GM12864 (cell line): ENCODE results near the gene FSHR.

Experiments used
- DNase-seq: peaks from one replicate; pipeline ENCODE4 v3.0.0-alpha.2; 2011; ENCODE audit warnings: low read depth
- H3K4me3 ChIP-seq: 2 replicates; pipeline ENCODE4 v1.5.1; 2011; ENCODE audit warnings: mild to moderate bottlenecking, low read depth, low read length, control low read depth
- CTCF ChIP-seq: IDR thresholded peaks from 2 replicates; pipeline ENCODE4 v1.5.1; 2011; ENCODE audit warnings: low read depth, mild to moderate bottlenecking, moderate library complexity, low read length, control low read depth, inconsistent platforms; ENCODE audit errors: missing control alignments

The FSHR gene

DNA sequence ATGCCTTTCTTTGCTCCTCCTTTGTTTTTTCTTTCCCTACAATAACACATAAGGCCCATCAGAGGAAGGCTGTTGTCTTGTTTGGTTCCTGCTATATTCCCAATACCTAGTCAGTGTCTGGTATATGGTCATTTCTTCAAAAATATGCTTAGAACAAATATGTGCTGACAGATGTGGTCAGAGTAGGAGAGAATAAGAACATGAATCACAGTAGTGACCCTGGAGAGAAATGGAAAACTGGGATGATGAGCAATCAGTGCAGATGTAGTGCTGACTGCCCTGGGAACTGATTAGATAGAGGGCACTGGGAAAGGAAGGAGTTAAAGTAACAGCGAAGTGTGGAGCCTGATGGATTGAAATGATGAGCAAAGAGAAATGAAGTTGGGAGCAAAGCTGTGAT, 209.4 kb downstream of the FSHR start:
- H3K4me3 ChIP-seq: no peak overlapping the region
- DNase-seq: no peak
- no peak for TF ChIP-seq CTCF

DNA sequence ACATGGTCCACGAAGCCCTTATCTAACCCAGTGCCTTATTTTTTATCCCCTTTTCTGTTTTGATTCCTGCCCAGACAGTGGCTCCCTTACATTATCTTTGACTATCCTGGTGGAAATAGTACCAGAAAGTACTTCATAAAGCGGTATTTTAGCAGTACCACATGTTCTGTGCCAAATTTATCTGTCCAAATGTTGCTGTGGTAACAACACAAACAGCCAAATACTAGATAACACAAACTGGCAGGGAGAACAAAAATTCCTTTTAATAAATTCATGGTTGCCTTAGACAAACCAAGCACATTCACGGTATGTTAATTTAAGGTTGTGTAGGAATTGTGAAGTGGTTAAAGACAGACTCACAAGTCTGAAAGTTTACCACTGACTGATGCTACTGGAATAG, 210.9 kb downstream of the FSHR start:
- TF ChIP-seq CTCF: no peak
- no peak for DNase-seq

DNA sequence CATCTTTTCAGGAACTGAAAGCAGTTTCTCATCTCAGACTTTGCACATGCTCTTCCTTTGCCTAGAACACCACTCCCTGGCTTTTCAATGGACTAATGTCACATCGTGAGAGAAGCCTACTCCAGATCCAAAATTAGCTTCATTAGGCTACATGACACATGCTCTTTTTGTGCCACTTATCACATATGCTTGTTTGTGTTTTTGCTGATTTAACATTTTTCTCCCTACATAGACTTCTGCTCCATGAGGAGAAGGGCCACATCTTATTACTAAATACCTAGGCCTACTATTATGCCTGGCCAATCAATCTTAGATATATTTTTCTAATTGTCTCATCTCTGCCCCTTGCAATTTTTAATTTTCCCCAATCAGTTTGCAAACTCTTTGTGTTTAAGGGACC, 212.4 kb downstream of the FSHR start:
- TF ChIP-seq CTCF: no peak
- no peak overlapping the region for H3K4me3 ChIP-seq
- no peak for DNase-seq

More for the DNA sequence above, 210.9 kb downstream of the FSHR start:
- no peak overlapping the region for H3K4me3 ChIP-seq

DNA sequence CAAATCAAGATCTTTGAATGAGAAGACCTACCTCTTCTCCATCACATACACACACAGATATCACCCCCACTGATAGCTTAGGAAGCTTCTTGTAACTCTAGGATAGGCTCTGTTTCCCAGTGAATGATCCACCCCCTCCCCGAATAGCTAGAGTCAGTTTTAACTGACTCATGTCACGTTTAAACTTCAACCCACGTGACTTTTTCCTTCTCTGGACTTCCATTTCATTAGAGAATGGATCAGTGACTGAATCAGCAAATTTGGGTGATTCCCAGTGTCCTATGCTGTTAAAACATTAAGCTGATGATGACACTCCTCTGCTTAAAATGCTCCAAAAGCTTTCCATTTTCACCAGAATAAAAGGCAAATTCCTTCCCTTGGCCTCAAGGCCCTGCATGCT, 212.9 kb downstream of the FSHR start:
- no peak for TF ChIP-seq CTCF
- DNase-seq: no peak
- H3K4me3 ChIP-seq: no peak overlapping the region

- H3K4me3 ChIP-seq: no peak overlapping the region
- TF ChIP-seq CTCF: no peak
- no peak for DNase-seq
These were observed 213.7 kb downstream of the FSHR start for GRCh38 chr2:48940606-48941005.

DNA sequence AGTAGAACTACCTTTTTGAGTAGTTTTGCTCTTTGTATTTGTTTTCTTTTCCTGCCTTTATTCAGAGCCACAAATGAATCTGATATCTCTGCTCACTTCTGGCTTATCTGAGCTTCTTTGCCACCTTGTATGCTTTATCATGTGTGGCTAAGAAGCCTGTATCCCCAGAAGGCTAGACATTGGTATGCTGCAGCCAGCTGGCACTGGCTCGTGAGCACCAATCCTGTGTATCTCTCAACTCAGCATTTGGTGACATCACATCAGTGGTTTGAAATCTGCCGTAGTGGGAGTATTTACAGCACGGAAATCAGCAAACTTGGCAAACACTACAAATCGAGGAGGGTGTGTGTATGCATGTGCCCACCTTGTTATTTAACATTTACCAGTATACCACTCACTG, 215.1 kb downstream of the FSHR start:
- TF ChIP-seq CTCF: no peak
- no peak for DNase-seq

GRCh38 chr2:48938231-48938630, 216.1 kb downstream of the FSHR start:
- TF ChIP-seq CTCF: no peak
- DNase-seq: no peak

More for the DNA sequence above, 215.1 kb downstream of the FSHR start:
- H3K4me3 ChIP-seq: no peak overlapping the region

More at GRCh38 chr2:48938231-48938630, 216.1 kb downstream of the FSHR start:
- no peak overlapping the region for H3K4me3 ChIP-seq
